ENCODE results near the gene TRAPPC12.

DNA sequence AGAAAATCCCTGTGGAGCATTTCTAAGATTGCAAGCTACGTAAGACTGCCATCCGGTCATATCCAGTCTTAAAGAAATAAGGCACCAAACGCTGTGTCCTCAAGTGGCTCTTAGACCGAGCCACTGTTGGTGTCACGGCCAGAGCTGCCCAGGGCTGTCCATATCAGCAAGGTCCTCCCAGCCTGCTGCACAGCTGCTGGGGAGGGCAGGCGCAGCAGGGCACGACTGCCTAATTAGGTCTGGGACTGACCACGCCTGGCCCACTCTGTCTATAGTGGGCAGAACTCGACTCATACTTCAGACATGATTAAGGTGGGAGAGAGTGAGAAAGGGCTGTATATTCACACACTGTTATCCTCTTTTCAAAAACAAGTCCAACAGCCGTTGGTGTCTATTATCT lies 41.2 kb upstream of the TRAPPC12 start:
- TF ChIP-seq GATA3 (IDR thresholded peaks at IDR 0.05; ENCODE audit: low read depth, low read length) = no peak
- TF ChIP-seq GATA2 (IDR thresholded peaks at IDR 0.05; ENCODE audit: low read depth, low read length) = no peak

All from SH-SY5Y (cell line).